Measurements from ENCODE around the gene HDAC4.

The HDAC4 gene

GRCh38 chr2:239423551-239423950, 22.7 kb upstream of the HDAC4 start:
- Histone ChIP-seq H3K9me3 (replicated peaks; ENCODE audit: low read length) (no peaks in the 10 kb centered on the region), H3K4me2 (ENCODE audit: low read length) (no peak overlapping the region), H3K36me3 (ENCODE audit: insufficient read depth, low read length) (no peaks in the 10 kb centered on the region), H3K9ac (ENCODE audit: low read depth, low read length) (no peak overlapping the region), H3K4me1 (ENCODE audit: control insufficient read depth, insufficient read depth, low read length) (no peaks in the 10 kb centered on the region), H3K4me3 (ENCODE audit: low read length) (no peak overlapping the region), H3K27me3 (ENCODE audit: control insufficient read depth, insufficient read depth, low read length) (peaks cover 15% of the 10 kb centered on the region)

GRCh38 chr2:239421851-239422250, 21.0 kb upstream of the HDAC4 start:
- no peaks in the 10 kb centered on the region for H3K9me3 ChIP-seq (replicated peaks; ENCODE audit: low read length)
- no peak overlapping the region for H3K4me3 ChIP-seq (ENCODE audit: low read length)
- H3K36me3 ChIP-seq (ENCODE audit: insufficient read depth, low read length) = no peaks in the 10 kb centered on the region
- no peak overlapping the region for H3K9ac ChIP-seq (ENCODE audit: low read depth, low read length)
- no peak overlapping the region for H3K4me2 ChIP-seq (ENCODE audit: low read length)
- H3K27me3 ChIP-seq (ENCODE audit: control insufficient read depth, insufficient read depth, low read length) = peaks cover 11% of the 10 kb centered on the region
- no peaks in the 10 kb centered on the region for H3K4me1 ChIP-seq (ENCODE audit: control insufficient read depth, insufficient read depth, low read length)

- Histone ChIP-seq H3K4me2 (ENCODE audit: low read length) (no peak overlapping the region), H3K4me3 (ENCODE audit: low read length) (no peak overlapping the region), H3K4me1 (ENCODE audit: control insufficient read depth, insufficient read depth, low read length) (no peaks in the 10 kb centered on the region), H3K9ac (ENCODE audit: low read depth, low read length) (no peak overlapping the region), H3K27me3 (ENCODE audit: control insufficient read depth, insufficient read depth, low read length) (peaks cover 10% of the 10 kb centered on the region), H3K36me3 (ENCODE audit: insufficient read depth, low read length) (no peaks in the 10 kb centered on the region), H3K9me3 (replicated peaks; ENCODE audit: low read length) (no peaks in the 10 kb centered on the region)
Measured at GRCh38 chr2:239420082-239420481, 19.3 kb upstream of the HDAC4 start.

GRCh38 chr2:239418918-239419317, 18.1 kb upstream of the HDAC4 start:
- Histone ChIP-seq H3K4me3 (ENCODE audit: low read length) (no peak overlapping the region), H3K27me3 (ENCODE audit: control insufficient read depth, insufficient read depth, low read length) (peaks cover 10% of the 10 kb centered on the region), H3K4me1 (ENCODE audit: control insufficient read depth, insufficient read depth, low read length) (no peaks in the 10 kb centered on the region), H3K9me3 (replicated peaks; ENCODE audit: low read length) (no peaks in the 10 kb centered on the region), H3K36me3 (ENCODE audit: insufficient read depth, low read length) (no peaks in the 10 kb centered on the region), H3K4me2 (ENCODE audit: low read length) (no peak overlapping the region), H3K9ac (ENCODE audit: low read depth, low read length) (no peak overlapping the region)

- no peaks in the 10 kb centered on the region for H3K36me3 ChIP-seq (ENCODE audit: insufficient read depth, low read length)
- no peak overlapping the region for H3K9ac ChIP-seq (ENCODE audit: low read depth, low read length)
- H3K4me3 ChIP-seq (ENCODE audit: low read length) = no peak overlapping the region
- H3K4me1 ChIP-seq (ENCODE audit: control insufficient read depth, insufficient read depth, low read length) = no peaks in the 10 kb centered on the region
- no peak overlapping the region for H3K4me2 ChIP-seq (ENCODE audit: low read length)
- no peaks in the 10 kb centered on the region for H3K9me3 ChIP-seq (replicated peaks; ENCODE audit: low read length)
- H3K27me3 ChIP-seq (ENCODE audit: control insufficient read depth, insufficient read depth, low read length) = peaks cover 7% of the 10 kb centered on the region
Measured at GRCh38 chr2:239412905-239413603, 12.2 kb upstream of the HDAC4 start.

- no peak overlapping the region for H3K4me2 ChIP-seq (ENCODE audit: low read length)
Measured at GRCh38 chr2:239411549-239412319, 10.9 kb upstream of the HDAC4 start.

GRCh38 chr2:239411117-239411516, 10.3 kb upstream of the HDAC4 start:
- peaks cover 8% of the 10 kb centered on the region for H3K27me3 ChIP-seq (ENCODE audit: control insufficient read depth, insufficient read depth, low read length)
- H3K36me3 ChIP-seq (ENCODE audit: insufficient read depth, low read length) = no peaks in the 10 kb centered on the region
- no peak overlapping the region for H3K4me2 ChIP-seq (ENCODE audit: low read length)
- H3K9ac ChIP-seq (ENCODE audit: low read depth, low read length) = no peak overlapping the region
- H3K4me3 ChIP-seq (ENCODE audit: low read length) = no peak overlapping the region
- no peaks in the 10 kb centered on the region for H3K4me1 ChIP-seq (ENCODE audit: control insufficient read depth, insufficient read depth, low read length)
- no peaks in the 10 kb centered on the region for H3K9me3 ChIP-seq (replicated peaks; ENCODE audit: low read length)

More at GRCh38 chr2:239411549-239412319, 10.9 kb upstream of the HDAC4 start:
- Histone ChIP-seq H3K27me3 (ENCODE audit: control insufficient read depth, insufficient read depth, low read length) (peaks cover 10% of the 10 kb centered on the region), H3K4me1 (ENCODE audit: control insufficient read depth, insufficient read depth, low read length) (no peaks in the 10 kb centered on the region), H3K9me3 (replicated peaks; ENCODE audit: low read length) (no peaks in the 10 kb centered on the region), H3K4me3 (ENCODE audit: low read length) (no peak overlapping the region), H3K9ac (ENCODE audit: low read depth, low read length) (no peak overlapping the region), H3K36me3 (ENCODE audit: insufficient read depth, low read length) (no peaks in the 10 kb centered on the region)

- H3K9ac ChIP-seq (ENCODE audit: low read depth, low read length) = no peak overlapping the region
- H3K4me1 ChIP-seq (ENCODE audit: control insufficient read depth, insufficient read depth, low read length) = no peaks in the 10 kb centered on the region
- no peak overlapping the region for H3K4me2 ChIP-seq (ENCODE audit: low read length)
- no peaks in the 10 kb centered on the region for H3K36me3 ChIP-seq (ENCODE audit: insufficient read depth, low read length)
- H3K9me3 ChIP-seq (replicated peaks; ENCODE audit: low read length) = no peaks in the 10 kb centered on the region
- no peak overlapping the region for H3K4me3 ChIP-seq (ENCODE audit: low read length)
- H3K27me3 ChIP-seq (ENCODE audit: control insufficient read depth, insufficient read depth, low read length) = peaks cover 6% of the 10 kb centered on the region
Measured at GRCh38 chr2:239409976-239410375, 9.2 kb upstream of the HDAC4 start.

- Histone ChIP-seq H3K4me3 (ENCODE audit: low read length) (no peak overlapping the region), H3K4me1 (ENCODE audit: control insufficient read depth, insufficient read depth, low read length) (peaks cover 4% of the 10 kb centered on the region), H3K27me3 (ENCODE audit: control insufficient read depth, insufficient read depth, low read length) (peaks cover 6% of the 10 kb centered on the region), H3K36me3 (ENCODE audit: insufficient read depth, low read length) (no peaks in the 10 kb centered on the region), H3K9me3 (replicated peaks; ENCODE audit: low read length) (no peaks in the 10 kb centered on the region), H3K9ac (ENCODE audit: low read depth, low read length) (no peak overlapping the region), H3K4me2 (ENCODE audit: low read length) (no peak overlapping the region)
Measured at GRCh38 chr2:239407112-239407511, 6.3 kb upstream of the HDAC4 start.

GRCh38 chr2:239406316-239406995, 5.6 kb upstream of the HDAC4 start:
- H3K4me1 ChIP-seq (ENCODE audit: control insufficient read depth, insufficient read depth, low read length) = peaks cover 9% of the 10 kb centered on the region
- H3K9ac ChIP-seq (ENCODE audit: low read depth, low read length) = no peak overlapping the region
- H3K9me3 ChIP-seq (replicated peaks; ENCODE audit: low read length) = no peaks in the 10 kb centered on the region
- H3K27me3 ChIP-seq (ENCODE audit: control insufficient read depth, insufficient read depth, low read length) = peaks cover 6% of the 10 kb centered on the region
- no peak overlapping the region for H3K4me2 ChIP-seq (ENCODE audit: low read length)
- H3K4me3 ChIP-seq (ENCODE audit: low read length) = no peak overlapping the region
- H3K36me3 ChIP-seq (ENCODE audit: insufficient read depth, low read length) = no peaks in the 10 kb centered on the region

GRCh38 chr2:239405071-239405470, 4.3 kb upstream of the HDAC4 start:
- Histone ChIP-seq H3K36me3 (ENCODE audit: insufficient read depth, low read length) (no peaks in the 10 kb centered on the region), H3K4me1 (ENCODE audit: control insufficient read depth, insufficient read depth, low read length) (peaks cover 9% of the 10 kb centered on the region), H3K9ac (ENCODE audit: low read depth, low read length) (no peak overlapping the region), H3K4me2 (ENCODE audit: low read length) (no peak overlapping the region), H3K27me3 (ENCODE audit: control insufficient read depth, insufficient read depth, low read length) (peaks cover 6% of the 10 kb centered on the region), H3K4me3 (ENCODE audit: low read length) (no peak overlapping the region), H3K9me3 (replicated peaks; ENCODE audit: low read length) (no peaks in the 10 kb centered on the region)

Measured in skeletal muscle satellite cell (primary cell).